Mesendoderm (in vitro differentiated cells): ENCODE data around the gene ZC3H7B.
A peak's percentile ranks its signal among the peaks of the same experiment; 100 is the strongest.

Experiments used
- DNase-seq: peaks from one replicate; pipeline ENCODE4 v3.0.0; 2013
- H2AK5ac ChIP-seq: 2 replicates; pipeline ENCODE4 v1.6.1; 2013; ENCODE audit warnings: low read length, inconsistent platforms
- H2BK120ac ChIP-seq: 2 replicates; pipeline ENCODE4 v1.6.1; 2013; ENCODE audit warnings: low read depth, mild to moderate bottlenecking, low read length, moderate library complexity, mixed read lengths
- H2BK15ac ChIP-seq: replicated peaks from 2 replicates; pipeline ENCODE4 v1.6.1; 2013; ENCODE audit warnings: low read depth, mild to moderate bottlenecking, moderate library complexity
- H2BK5ac ChIP-seq: 2 replicates; pipeline ENCODE4 v1.6.1; 2013; ENCODE audit warnings: low read length, inconsistent platforms
- H3K18ac ChIP-seq: 2 replicates; pipeline ENCODE4 v1.6.1; 2013; ENCODE audit warnings: mild to moderate bottlenecking, low read length, mixed read lengths
- H3K23ac ChIP-seq: one replicate; pipeline ENCODE4 v1.6.1; 2013; ENCODE audit warnings: low read length
- H3K27ac ChIP-seq: 2 replicates; pipeline ENCODE4 v1.5.1; 2013; ENCODE audit warnings: low read depth, mild to moderate bottlenecking, inconsistent platforms, low read length, moderate library complexity
- H3K27me3 ChIP-seq: 2 replicates; pipeline ENCODE4 v1.6.1; 2013; ENCODE audit warnings: low read length, control low read depth, mild to moderate bottlenecking, inconsistent platforms; ENCODE audit not compliant: insufficient read depth, poor library complexity
- H3K36me3 ChIP-seq: 2 replicates; pipeline ENCODE4 v1.6.1; 2013; ENCODE audit warnings: low read length, inconsistent platforms; ENCODE audit not compliant: control insufficient read depth, insufficient read depth
- H3K4ac ChIP-seq: one replicate; pipeline ENCODE4 v1.6.1; 2013; ENCODE audit warnings: low read depth, mild to moderate bottlenecking, low read length, moderate library complexity
- H3K4me1 ChIP-seq: 2 replicates; pipeline ENCODE4 v1.6.1; 2013; ENCODE audit warnings: low read depth, low read length, inconsistent platforms; ENCODE audit not compliant: control insufficient read depth
- H3K4me2 ChIP-seq: 2 replicates; pipeline ENCODE4 v1.6.1; 2013; ENCODE audit warnings: low read length
- H3K4me3 ChIP-seq: 2 replicates; pipeline ENCODE4 v1.5.1; 2013; ENCODE audit warnings: mild to moderate bottlenecking, low read length
- H3K56ac ChIP-seq: one replicate; pipeline ENCODE4 v1.6.1; 2013; ENCODE audit warnings: low read length
- H3K79me1 ChIP-seq: 2 replicates; pipeline ENCODE4 v1.6.1; 2013; ENCODE audit warnings: low read length, inconsistent platforms
- H3K79me2 ChIP-seq: 2 replicates; pipeline ENCODE4 v1.6.1; 2013; ENCODE audit warnings: mild to moderate bottlenecking, low read length; ENCODE audit not compliant: control insufficient read depth, insufficient read depth
- H3K9ac ChIP-seq: 2 replicates; pipeline ENCODE4 v1.6.1; 2013; ENCODE audit warnings: low read length, inconsistent platforms
- H4K5ac ChIP-seq: one replicate; pipeline ENCODE4 v1.6.1; 2013; ENCODE audit warnings: low read length
- H4K8ac ChIP-seq: one replicate; pipeline ENCODE4 v1.6.1; 2013; ENCODE audit warnings: low read depth, mild to moderate bottlenecking, control low read depth, low read length, moderate library complexity
- WGBS: extraction: QIAGEN DNeasy Blood & Tissue Kit; methylation state at CpG from one replicate; pipeline ENCODE4 v1.1.7; 2013; ENCODE audit warnings: low lambda C conversion rate, missing lambda C conversion rate; ENCODE audit not compliant: insufficient coverage; ENCODE audit errors: extremely low coverage; 5-methylcytosine and 5-hydroxymethylcytosine counted together

Gene ZC3H7B

GRCh38 chr22:41382610-41383009 lies 81.3 kb downstream of the ZC3H7B start:
- no peak overlapping the region for H2BK5ac ChIP-seq
- H2AK5ac ChIP-seq: no peak overlapping the region
- H2BK120ac ChIP-seq: no peak overlapping the region
- H3K23ac ChIP-seq: no peak overlapping the region
- no peaks in the 10 kb centered on the region for H3K36me3 ChIP-seq
- no peaks in the 10 kb centered on the region for H3K27me3 ChIP-seq
- no peaks in the 10 kb centered on the region for H3K79me2 ChIP-seq
- peak overlapping the region; percentile 73 for H3K4me2 ChIP-seq
- no peaks in the 10 kb centered on the region for H3K79me1 ChIP-seq
- H3K4ac ChIP-seq: no peak overlapping the region
- H3K18ac ChIP-seq: no peak overlapping the region
- H4K5ac ChIP-seq: no peak overlapping the region
- DNase-seq: no peak
- H3K27ac ChIP-seq: no peak overlapping the region
- no CpG with 5 or more reads among the region's 19 CpGs for WGBS
- no peak overlapping the region for H3K4me3 ChIP-seq
- H3K9ac ChIP-seq: peak overlapping the region; percentile 27
- H2BK15ac ChIP-seq: no peak overlapping the region
- peaks cover 2% of the 10 kb centered on the region for H3K4me1 ChIP-seq
- H3K56ac ChIP-seq: no peak overlapping the region
- no peak overlapping the region for H4K8ac ChIP-seq

- no peak overlapping the region for H4K8ac ChIP-seq
- H2AK5ac ChIP-seq: no peak overlapping the region
- no peaks in the 10 kb centered on the region for H3K79me2 ChIP-seq
- no peak overlapping the region for H3K9ac ChIP-seq
- H3K36me3 ChIP-seq: no peaks in the 10 kb centered on the region
- H2BK120ac ChIP-seq: no peak overlapping the region
- no peak for DNase-seq
- H4K5ac ChIP-seq: no peak overlapping the region
- no peak overlapping the region for H3K23ac ChIP-seq
- no CpG with 5 or more reads among the region's 5 CpGs for WGBS
- no peak overlapping the region for H2BK15ac ChIP-seq
- H3K4ac ChIP-seq: no peak overlapping the region
- peaks cover 2% of the 10 kb centered on the region for H3K4me1 ChIP-seq
- no peaks in the 10 kb centered on the region for H3K27me3 ChIP-seq
- H3K4me2 ChIP-seq: no peak overlapping the region
- H3K79me1 ChIP-seq: no peaks in the 10 kb centered on the region
- H2BK5ac ChIP-seq: no peak overlapping the region
- H3K4me3 ChIP-seq: no peak overlapping the region
- no peak overlapping the region for H3K56ac ChIP-seq
- no peak overlapping the region for H3K27ac ChIP-seq
- no peak overlapping the region for H3K18ac ChIP-seq
Measured at GRCh38 chr22:41383085-41383484, 81.8 kb downstream of the ZC3H7B start.

DNA sequence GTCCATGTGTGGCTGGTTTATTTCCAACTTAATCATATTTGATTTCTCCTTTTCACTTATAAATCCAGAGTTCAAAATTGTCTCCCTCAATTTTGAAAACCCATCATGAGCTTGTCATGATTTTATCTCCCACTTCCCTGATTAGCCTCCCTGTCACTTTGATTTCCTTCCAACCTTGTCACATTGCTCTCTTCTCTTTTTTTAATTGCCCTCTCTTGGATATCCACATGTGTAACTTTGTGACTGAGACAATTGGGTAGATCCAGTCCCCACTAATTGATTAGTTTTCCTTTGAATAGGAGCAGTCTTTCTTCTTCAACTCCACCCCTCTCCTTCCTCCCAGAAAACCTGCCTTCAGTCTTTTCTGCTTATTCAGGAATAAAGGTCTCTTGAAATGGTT lies 82.8 kb downstream of the ZC3H7B start:
- Histone ChIP-seq H3K4me2 (no peak overlapping the region), H3K4ac (no peak overlapping the region), H2BK120ac (no peak overlapping the region), H3K4me3 (no peak overlapping the region), H2AK5ac (no peak overlapping the region), H3K79me2 (no peaks in the 10 kb centered on the region), H3K27ac (no peak overlapping the region), H3K18ac (no peak overlapping the region), H2BK5ac (no peak overlapping the region), H3K36me3 (no peaks in the 10 kb centered on the region), H4K8ac (no peak overlapping the region), H2BK15ac (no peak overlapping the region), H3K9ac (no peak overlapping the region), H3K79me1 (no peaks in the 10 kb centered on the region), H3K56ac (no peak overlapping the region), H3K4me1 (peaks cover 2% of the 10 kb centered on the region), H4K5ac (no peak overlapping the region), H3K27me3 (no peaks in the 10 kb centered on the region), H3K23ac (no peak overlapping the region)
- no peak for DNase-seq

- Histone ChIP-seq H2AK5ac (no peak overlapping the region), H3K56ac (no peak overlapping the region), H3K79me1 (no peaks in the 10 kb centered on the region), H4K8ac (no peak overlapping the region), H3K4me3 (no peak overlapping the region), H3K23ac (no peak overlapping the region), H3K4me2 (no peak overlapping the region), H3K18ac (no peak overlapping the region), H2BK5ac (no peak overlapping the region), H3K79me2 (no peaks in the 10 kb centered on the region), H3K27me3 (no peaks in the 10 kb centered on the region), H3K4ac (no peak overlapping the region), H2BK120ac (no peak overlapping the region), H3K9ac (no peak overlapping the region), H3K36me3 (no peaks in the 10 kb centered on the region), H3K27ac (no peak overlapping the region), H4K5ac (no peak overlapping the region), H3K4me1 (no peaks in the 10 kb centered on the region), H2BK15ac (no peak overlapping the region)
- no peak for DNase-seq
- no CpG with 5 or more reads among the region's 7 CpGs for WGBS
Measured at GRCh38 chr22:41387341-41387740, 86.0 kb downstream of the ZC3H7B start.

DNA sequence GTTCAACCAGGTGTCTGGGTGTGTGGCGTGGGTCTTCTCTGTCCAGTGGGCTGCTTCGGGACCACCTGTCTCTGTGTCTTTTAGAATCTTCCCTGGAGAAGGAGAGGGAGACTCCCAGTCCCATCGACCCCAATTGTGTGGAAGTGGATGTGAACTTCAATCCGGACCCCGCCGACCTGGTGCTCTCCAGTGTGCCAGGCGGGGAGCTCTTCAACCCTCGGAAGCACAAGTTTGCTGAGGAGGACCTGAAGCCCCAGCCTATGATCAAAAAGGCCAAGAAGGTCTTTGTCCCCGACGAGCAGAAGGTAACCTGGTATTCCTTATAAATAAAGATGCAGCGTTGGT lies 92.7 kb downstream of the ZC3H7B start:
- Histone ChIP-seq H3K36me3 (no peaks in the 10 kb centered on the region), H2BK15ac (no peak overlapping the region), H3K9ac (no peak overlapping the region), H3K79me1 (no peaks in the 10 kb centered on the region), H2BK120ac (no peak overlapping the region), H3K4ac (no peak overlapping the region), H4K5ac (no peak overlapping the region), H2BK5ac (no peak overlapping the region), H3K27ac (no peak overlapping the region), H3K56ac (no peak overlapping the region), H2AK5ac (no peak overlapping the region), H3K79me2 (no peaks in the 10 kb centered on the region), H3K4me3 (no peak overlapping the region), H3K4me1 (no peaks in the 10 kb centered on the region), H3K27me3 (no peaks in the 10 kb centered on the region), H3K18ac (no peak overlapping the region), H3K4me2 (no peak overlapping the region), H4K8ac (no peak overlapping the region), H3K23ac (no peak overlapping the region)
- no peak for DNase-seq
- WGBS: no CpG with 5 or more reads among the region's 11 CpGs

DNA sequence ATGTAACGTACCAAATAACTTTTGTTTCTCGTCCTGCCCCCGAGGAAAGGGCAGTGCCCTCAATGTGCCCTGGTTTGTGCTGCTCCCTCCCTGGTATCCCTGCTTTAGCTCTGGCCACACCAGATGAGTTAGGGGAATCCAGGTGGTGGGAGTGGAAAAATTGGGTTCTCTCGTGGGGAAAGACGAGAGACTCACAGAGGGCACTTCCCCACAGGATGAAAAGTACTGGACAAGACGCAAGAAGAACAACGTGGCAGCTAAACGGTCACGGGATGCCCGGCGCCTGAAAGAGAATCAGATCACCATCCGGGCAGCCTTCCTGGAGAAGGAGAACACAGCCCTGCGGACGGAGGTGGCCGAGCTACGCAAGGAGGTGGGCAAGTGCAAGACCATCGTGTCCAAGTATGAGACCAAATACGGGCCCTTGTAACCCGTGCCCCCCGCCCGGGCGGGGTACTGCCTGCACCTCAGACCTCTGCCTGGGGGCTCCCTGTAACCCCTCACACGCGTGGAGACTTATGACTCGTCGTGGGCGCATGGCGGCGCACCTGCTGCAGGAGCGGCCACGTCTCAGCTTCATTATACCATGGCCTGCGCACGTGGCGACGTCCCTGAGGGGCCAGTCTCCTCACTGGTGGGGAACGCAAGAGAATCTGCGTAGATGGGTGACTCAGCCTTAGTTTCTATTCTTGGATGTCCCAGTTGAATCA lies 94.4 kb downstream of the ZC3H7B start:
- Histone ChIP-seq H3K79me2 (no peaks in the 10 kb centered on the region), H3K4me2 (no peak overlapping the region), H2BK15ac (no peak overlapping the region), H4K5ac (no peak overlapping the region), H3K4me3 (no peak overlapping the region), H3K18ac (no peak overlapping the region), H2BK120ac (no peak overlapping the region), H4K8ac (no peak overlapping the region), H2AK5ac (no peak overlapping the region), H3K56ac (no peak overlapping the region), H3K4ac (no peak overlapping the region), H3K27ac (no peak overlapping the region), H3K27me3 (no peaks in the 10 kb centered on the region), H3K4me1 (no peaks in the 10 kb centered on the region), H3K79me1 (no peaks in the 10 kb centered on the region), H3K36me3 (no peaks in the 10 kb centered on the region), H3K23ac (no peak overlapping the region), H2BK5ac (no peak overlapping the region), H3K9ac (no peak overlapping the region)
- no CpG with 5 or more reads among the region's 37 CpGs for WGBS
- no peak for DNase-seq
